SK-N-SH (cell line): ENCODE results near the gene CREB5. TPM values are rescaled to one million over a fixed set of nuclear protein-coding genes. Genes with fewer than 3 reads are reported as not detected.

Experiments used
- CTCF ChIA-PET: fragments of 300-600, 350-600 bp; formaldehyde crosslinking; extraction: SDS; loops from one replicate; lab custom pipeline; 2021; lab: Yijun Ruan, JAX
- POLR2A ChIA-PET: fragments of 350-600 bp; sonication (Branson Sonifier 250); formaldehyde crosslinking; extraction: SDS; loops from one replicate; lab custom pipeline; 2020; ENCODE audit warnings: antibody characterized with exemption, inconsistent platforms; lab: Yijun Ruan, JAX
- DNase-seq: peaks from one replicate; pipeline ENCODE4 v3.0.0; 2012
- H2AFZ ChIP-seq: fragments of 200-600 bp; sonication (generic); 2 replicates; pipeline ENCODE4 v1.8.1; 2016; ENCODE audit warnings: antibody characterized with exemption, mild to moderate bottlenecking, low read depth
- H3F3A ChIP-seq: fragments of 200-600 bp; sonication (generic); replicated peaks from 2 replicates; pipeline ENCODE3; 2016; ENCODE audit warnings: antibody characterized with exemption, mild to moderate bottlenecking; ENCODE audit not compliant: insufficient read depth
- H3K27ac ChIP-seq, 2 experiments: fragments of 200-500 bp in 1 of 2; fragments of 200-600 bp in 1 of 2; sonication (Bioruptor generic) in 1 of 2; sonication (generic), shearing (Covaris generic) in 1 of 2; 2 replicates each; pipeline versions ENCODE4 v1.5.1 to v1.6.1; 2014 to 2016; ENCODE audit warnings: low read depth in 2 of 2, inconsistent platforms in 1 of 2, low read length in 1 of 2, mild to moderate bottlenecking in 1 of 2, mixed read lengths in 1 of 2
- H3K27me3 ChIP-seq: fragments of 200-600 bp; sonication (generic), shearing (Covaris generic); 2 replicates; pipeline ENCODE4 v1.6.1; 2016; ENCODE audit warnings: mixed run types; ENCODE audit not compliant: insufficient read depth
- H3K36me3 ChIP-seq, 2 experiments: fragments of 200-500 bp in 1 of 2; fragments of 200-600 bp in 1 of 2; sonication (Bioruptor generic) in 1 of 2; sonication (generic) in 1 of 2; replicated peaks in 1 of 2; 2 replicates each; pipeline versions ENCODE3 to v1.5.1; 2014 to 2016; ENCODE audit warnings: low read length in 1 of 2, mild to moderate bottlenecking in 1 of 2; ENCODE audit not compliant: insufficient read depth in 2 of 2, control insufficient read depth in 1 of 2
- H3K4me1 ChIP-seq, 2 experiments: fragments of 200-500 bp in 1 of 2; fragments of 200-600 bp in 1 of 2; sonication (Bioruptor generic) in 1 of 2; sonication (generic), shearing (Covaris generic) in 1 of 2; 2 replicates each; pipeline versions ENCODE4 v1.5.1 to v1.6.1; 2014 to 2016; ENCODE audit warnings: low read depth in 1 of 2, low read length in 1 of 2, mixed run types in 1 of 2; ENCODE audit not compliant: insufficient read depth in 2 of 2, control insufficient read depth in 1 of 2
- H3K4me2 ChIP-seq: fragments of 200-600 bp; sonication (generic), shearing (Covaris generic); 2 replicates; pipeline ENCODE4 v1.6.1; 2017; ENCODE audit warnings: mixed run types
- H3K4me3 ChIP-seq, 2 experiments: fragments of 200-500 bp in 1 of 2; fragments of 200-600 bp in 1 of 2; sonication (Bioruptor generic) in 1 of 2; sonication (generic), shearing (Covaris generic) in 1 of 2; 2 replicates each; pipeline versions ENCODE4 v1.5.1 to v1.8.1; 2014 to 2016; ENCODE audit warnings: low read depth in 2 of 2, inconsistent platforms in 1 of 2, low read length in 1 of 2, mild to moderate bottlenecking in 1 of 2, mixed read lengths in 1 of 2, moderate library complexity in 1 of 2
- H3K79me2 ChIP-seq: fragments of 200-600 bp; sonication (generic); 2 replicates; pipeline ENCODE4 v1.8.1; 2017; ENCODE audit warnings: mild to moderate bottlenecking; ENCODE audit not compliant: insufficient read depth
- H3K9ac ChIP-seq: fragments of 200-600 bp; sonication (generic); 2 replicates; pipeline ENCODE4 v1.6.1; 2017; ENCODE audit warnings: mixed run types
- H3K9me2 ChIP-seq: fragments of 200-600 bp; sonication (generic); 2 replicates; pipeline ENCODE4 v1.6.1; 2017; ENCODE audit warnings: mixed run types
- H3K9me3 ChIP-seq: fragments of 200-600 bp; sonication (generic); 2 replicates; pipeline ENCODE4 v1.6.1; 2017; ENCODE audit warnings: mixed run types, mild to moderate bottlenecking, moderate library complexity
- H4K20me1 ChIP-seq: fragments of 200-600 bp; sonication (generic); 2 replicates; pipeline ENCODE4 v1.6.1; 2017; ENCODE audit warnings: mild to moderate bottlenecking, mixed run types; ENCODE audit not compliant: insufficient read depth
- CHD2 ChIP-seq: fragments of 150-350 bp; IDR thresholded peaks from 2 replicates; pipeline ENCODE4 v1.6.1; 2018; ENCODE audit warnings: low read length; ENCODE audit not compliant: partially characterized antibody
- ELF1 ChIP-seq: IDR thresholded peaks from 2 replicates; pipeline ENCODE4 v1.4.0; 2012
- EP300 ChIP-seq, 2 experiments: IDR thresholded peaks; 2 replicates each; pipeline versions ENCODE4 v1.4.0 to v1.6.1; 2012; ENCODE audit warnings: borderline replicate concordance in 1 of 2, low read depth in 1 of 2, low read length in 1 of 2
- EZH2phosphoT487 ChIP-seq: fragments of 200-600 bp; sonication (generic); IDR thresholded peaks from 2 replicates; pipeline ENCODE4 v1.6.1; 2017; ENCODE audit warnings: low read depth, mixed run types, mild to moderate bottlenecking, antibody characterized with exemption, moderate library complexity, borderline replicate concordance
- FOXJ3 ChIP-seq: sonication (generic); formaldehyde crosslinking; IDR thresholded peaks from 2 replicates; pipeline ENCODE4 v1.5.1; 2020; ENCODE audit warnings: mild to moderate bottlenecking, missing genetic modification reagents
- PBX3 ChIP-seq: IDR thresholded peaks from 2 replicates; pipeline ENCODE4; 2012
- RAD21 ChIP-seq: IDR thresholded peaks from 2 replicates; pipeline ENCODE4 v1.6.1; 2012; ENCODE audit warnings: mild to moderate bottlenecking, low read length
- RFX5 ChIP-seq: IDR thresholded peaks from 2 replicates; pipeline ENCODE4 v1.6.1; 2012; ENCODE audit warnings: mild to moderate bottlenecking, improper control_type of control experiment, low read length
- TCF12 ChIP-seq: IDR thresholded peaks from 2 replicates; pipeline ENCODE4 v1.4.0; 2012
- TEAD4 ChIP-seq: IDR thresholded peaks from 2 replicates; pipeline ENCODE4 v1.4.0; 2012; ENCODE audit warnings: mild to moderate bottlenecking, borderline replicate concordance; ENCODE audit not compliant: insufficient read depth
- YY1 ChIP-seq: IDR thresholded peaks from 2 replicates; pipeline ENCODE4 v1.4.0; 2012; ENCODE audit warnings: low read depth, mild to moderate bottlenecking
- WGBS: methylation state at CpG from one replicate; pipeline ENCODE4 v1.1.6; 2017; ENCODE audit warnings: low lambda C conversion rate; 5-methylcytosine and 5-hydroxymethylcytosine counted together
- polyA plus RNA-seq, 3 experiments: library from polyadenylated mRNA; depleted of rRNA; stranded (reverse); fragments of >200 nt; gene quantifications; 2 replicates each; pipeline ENCODE4 v1.2.3, GENCODE V29; 2012
- TF ChIP-seq, protein P1 (sequence below): fragments of 200-600 bp; sonication (generic); IDR thresholded peaks from 2 replicates; pipeline ENCODE4 v1.6.1; 2017; ENCODE audit warnings: antibody characterized with exemption, mild to moderate bottlenecking, moderate library complexity
- TF ChIP-seq, protein P2 (sequence below): IDR thresholded peaks from 2 replicates; pipeline ENCODE4 v1.4.0; 2012; ENCODE audit warnings: low read depth, borderline replicate concordance

Gene CREB5
- polyA plus RNA-seq, 1 of the 3 experiments (the other 2 are of a cell fraction): 19.3 TPM

GRCh38 chr7:28701731-28702130 is 289.4 kb downstream of the CREB5 start:
- Histone ChIP-seq H3K9ac (no peak overlapping the region), H3K9me3 (no peaks in the 10 kb centered on the region), H3K4me1 (peaks cover 13 to 14% of the 10 kb centered on the region in 2 experiments), H3K4me2 (no peak overlapping the region; the same call in 1 of the 2 replicates), H3K27me3 (no peaks in the 10 kb centered on the region), H3K36me3 (no peaks in the 10 kb centered on the region), H2AFZ (no peak overlapping the region), H4K20me1 (no peaks in the 10 kb centered on the region), H3K79me2 (peaks cover 7% of the 10 kb centered on the region), H3K27ac (peak overlapping the region in 1 of 2 experiments; percentile 61; a peak in 1 of 4 replicates), H3K9me2 (no peaks in the 10 kb centered on the region), H3F3A (peaks cover 12% of the 10 kb centered on the region), H3K4me3 (no peak overlapping the region)
- no peak for DNase-seq
- WGBS: 10% methylated on average over 1 of the region's 1 CpG
- POLR2A ChIA-PET: no interaction called here
- TF ChIP-seq PBX3 (0 out of 2 replicates have a peak, but pooled peaks have one; percentile 15), CHD2 (no peak), FOXJ3 (CRISPR knock-in tag) (no peak), TCF12 (0 out of 2 replicates have a peak, but pooled peaks have one; percentile 7), EP300 (IDR thresholded peaks at IDR 0.05; ENCODE audit: borderline replicate concordance in 1 of 2, low read depth in 1 of 2, low read length in 1 of 2) (0 out of 4 replicates have a peak, but pooled peaks of 1 of the 2 experiments have one; percentile 11)
- CTCF ChIA-PET: no interaction called here

DNA sequence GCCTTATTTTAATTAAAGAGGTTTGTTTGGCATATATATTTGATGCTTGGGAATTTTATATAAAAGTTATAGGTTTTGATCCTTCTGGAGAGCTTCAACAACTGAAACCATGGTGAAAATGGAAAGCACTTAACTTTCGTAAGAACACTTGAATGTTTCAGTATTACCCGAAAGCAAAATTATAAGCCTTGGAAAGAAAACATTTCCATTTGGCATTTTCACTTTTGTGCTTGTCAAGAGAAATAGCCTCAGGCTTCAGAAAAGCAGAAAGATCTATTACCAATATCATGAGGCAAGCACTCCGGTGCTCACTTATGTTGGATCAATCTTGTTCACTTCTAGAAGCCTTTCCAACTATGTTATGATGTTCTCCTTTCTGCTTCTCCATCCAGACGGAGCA is 289.9 kb downstream of the CREB5 start:
- TF ChIP-seq YY1 (no peak), TEAD4 (no peak), RFX5 (no peak), EZH2phosphoT487 (no peak), RAD21 (no peak), ELF1 (no peak)
- TF ChIP-seq, protein P1, sequence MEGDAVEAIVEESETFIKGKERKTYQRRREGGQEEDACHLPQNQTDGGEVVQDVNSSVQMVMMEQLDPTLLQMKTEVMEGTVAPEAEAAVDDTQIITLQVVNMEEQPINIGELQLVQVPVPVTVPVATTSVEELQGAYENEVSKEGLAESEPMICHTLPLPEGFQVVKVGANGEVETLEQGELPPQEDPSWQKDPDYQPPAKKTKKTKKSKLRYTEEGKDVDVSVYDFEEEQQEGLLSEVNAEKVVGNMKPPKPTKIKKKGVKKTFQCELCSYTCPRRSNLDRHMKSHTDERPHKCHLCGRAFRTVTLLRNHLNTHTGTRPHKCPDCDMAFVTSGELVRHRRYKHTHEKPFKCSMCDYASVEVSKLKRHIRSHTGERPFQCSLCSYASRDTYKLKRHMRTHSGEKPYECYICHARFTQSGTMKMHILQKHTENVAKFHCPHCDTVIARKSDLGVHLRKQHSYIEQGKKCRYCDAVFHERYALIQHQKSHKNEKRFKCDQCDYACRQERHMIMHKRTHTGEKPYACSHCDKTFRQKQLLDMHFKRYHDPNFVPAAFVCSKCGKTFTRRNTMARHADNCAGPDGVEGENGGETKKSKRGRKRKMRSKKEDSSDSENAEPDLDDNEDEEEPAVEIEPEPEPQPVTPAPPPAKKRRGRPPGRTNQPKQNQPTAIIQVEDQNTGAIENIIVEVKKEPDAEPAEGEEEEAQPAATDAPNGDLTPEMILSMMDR: no peak
- TF ChIP-seq, protein P2, sequence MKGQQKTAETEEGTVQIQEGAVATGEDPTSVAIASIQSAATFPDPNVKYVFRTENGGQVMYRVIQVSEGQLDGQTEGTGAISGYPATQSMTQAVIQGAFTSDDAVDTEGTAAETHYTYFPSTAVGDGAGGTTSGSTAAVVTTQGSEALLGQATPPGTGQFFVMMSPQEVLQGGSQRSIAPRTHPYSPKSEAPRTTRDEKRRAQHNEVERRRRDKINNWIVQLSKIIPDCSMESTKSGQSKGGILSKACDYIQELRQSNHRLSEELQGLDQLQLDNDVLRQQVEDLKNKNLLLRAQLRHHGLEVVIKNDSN: no peak
- peak overlapping the region in 1 of 2 experiments; percentile 9; a peak in 1 of 4 replicates for H3K27ac ChIP-seq
- peaks cover 12% of the 10 kb centered on the region for H3F3A ChIP-seq
- H4K20me1 ChIP-seq: no peaks in the 10 kb centered on the region
- H3K4me3 ChIP-seq: no peak overlapping the region
- peaks cover 7% of the 10 kb centered on the region for H3K79me2 ChIP-seq
- no peak overlapping the region for H3K9ac ChIP-seq
- peaks cover 14 to 15% of the 10 kb centered on the region in 2 experiments for H3K4me1 ChIP-seq
- ChIA-PET CTCF (no interaction called here), POLR2A (no interaction called here)
- 90% methylated on average over 4 of the region's 4 CpGs for WGBS
- no peak for DNase-seq
- no peak overlapping the region for H2AFZ ChIP-seq
- H3K9me2 ChIP-seq: no peaks in the 10 kb centered on the region
- no peaks in the 10 kb centered on the region for H3K36me3 ChIP-seq
- H3K9me3 ChIP-seq: no peaks in the 10 kb centered on the region
- H3K27me3 ChIP-seq: no peaks in the 10 kb centered on the region
- H3K4me2 ChIP-seq: no peak overlapping the region
